Fibroblast of lung (primary cell): ENCODE data around the gene DNAH9. TPM values are rescaled to one million over a fixed set of nuclear protein-coding genes. Genes with fewer than 3 reads are reported as not detected.

Source experiments
- DNase-seq, 2 donors: peaks; one replicate each; pipeline versions ENCODE4 v3.0.0 to v3.0.0-alpha.2; 2010; ENCODE audit warnings: low read depth in 2 of 2
- H2AFZ ChIP-seq: 2 replicates; pipeline ENCODE4 v1.5.1; 2012; ENCODE audit warnings: low read length, control low read depth, inconsistent platforms
- H3K27ac ChIP-seq: 2 replicates; pipeline ENCODE4 v1.5.1; 2011; ENCODE audit warnings: low read length, control low read depth; ENCODE audit not compliant: insufficient read depth
- H3K27me3 ChIP-seq: 2 replicates; pipeline ENCODE4 v1.5.1; 2011; ENCODE audit warnings: mild to moderate bottlenecking, low read length; ENCODE audit not compliant: control insufficient read depth, insufficient read depth
- H3K36me3 ChIP-seq: 2 replicates; pipeline ENCODE4 v1.5.1; 2011; ENCODE audit warnings: low read length; ENCODE audit not compliant: control insufficient read depth, insufficient read depth
- H3K4me1 ChIP-seq: 2 replicates; pipeline ENCODE4 v1.5.1; 2011; ENCODE audit warnings: low read length; ENCODE audit not compliant: control insufficient read depth, insufficient read depth; ENCODE audit errors: extremely low read depth
- H3K4me2 ChIP-seq: 2 replicates; pipeline ENCODE4 v1.5.1; 2011; ENCODE audit warnings: low read length, control low read depth; ENCODE audit not compliant: insufficient read depth; ENCODE audit errors: extremely low read depth
- H3K4me3 ChIP-seq, 4 experiments: fragments of 200-600 bp in 1 of 4; sonication (generic) in 1 of 4; replicated peaks in 1 of 4; 2 replicates each; pipeline ENCODE4 v1.5.1; 2011 to 2016; ENCODE audit warnings: low read length in 4 of 4, low read depth in 3 of 4, mild to moderate bottlenecking in 3 of 4, control low read depth in 2 of 4, inconsistent platforms in 1 of 4, mixed read lengths in 1 of 4; ENCODE audit not compliant: insufficient read depth in 1 of 4; ENCODE audit errors: control extremely low read depth in 1 of 4
- H3K79me2 ChIP-seq: 2 replicates; pipeline ENCODE4 v1.5.1; 2012; ENCODE audit warnings: mild to moderate bottlenecking, low read length, inconsistent platforms; ENCODE audit not compliant: control insufficient read depth, insufficient read depth
- H3K9ac ChIP-seq: 2 replicates; pipeline ENCODE4 v1.5.1; 2011; ENCODE audit warnings: mild to moderate bottlenecking, low read length, control low read depth; ENCODE audit not compliant: insufficient read depth
- H3K9me3 ChIP-seq: 2 replicates; pipeline ENCODE4 v1.5.1; 2012; ENCODE audit warnings: low read depth, low read length; ENCODE audit not compliant: control insufficient read depth, insufficient read depth
- H4K20me1 ChIP-seq: 2 replicates; pipeline ENCODE4 v1.5.1; 2011; ENCODE audit warnings: low read length; ENCODE audit not compliant: control insufficient read depth, insufficient read depth; ENCODE audit errors: extremely low read depth
- EZH2 ChIP-seq: IDR thresholded peaks from 2 replicates; pipeline ENCODE4 v1.5.1; 2012; ENCODE audit warnings: low read length, control low read depth, mild to moderate bottlenecking; ENCODE audit errors: missing control alignments
- polyA plus RNA-seq, 2 donors: library from polyadenylated mRNA; depleted of rRNA in 1 of 2; stranded (reverse) in 1 of 2; unstranded in 1 of 2; fragments of >200 nt; gene quantifications; 2 replicates each; pipeline ENCODE4 v1.2.1, GENCODE V29; 2011 to 2012; ENCODE audit warnings: missing spikeins in 1 of 2
- total RNA-seq: library from RNA; depleted of rRNA; stranded (reverse); fragments of >200 nt; gene quantifications from 2 replicates; pipeline ENCODE4 v1.2.1, GENCODE V29; 2014
- TF ChIP-seq, protein P1 (sequence below), 2 donors: IDR thresholded peaks in 1 of 2; conservative IDR thresholded peaks in 1 of 2; 1 replicate in 1 of 2; 2 replicates in 1 of 2; pipeline ENCODE4 v1.5.1; 2011 to 2012; ENCODE audit warnings: low read length in 2 of 2, control low read depth in 1 of 2, inconsistent platforms in 1 of 2, low read depth in 1 of 2, mild to moderate bottlenecking in 1 of 2

Gene DNAH9
- total and polyA plus RNA-seq, 2 donors (not counting 1 experiment from before 2014, with no cell fraction given) = not detected

DNA sequence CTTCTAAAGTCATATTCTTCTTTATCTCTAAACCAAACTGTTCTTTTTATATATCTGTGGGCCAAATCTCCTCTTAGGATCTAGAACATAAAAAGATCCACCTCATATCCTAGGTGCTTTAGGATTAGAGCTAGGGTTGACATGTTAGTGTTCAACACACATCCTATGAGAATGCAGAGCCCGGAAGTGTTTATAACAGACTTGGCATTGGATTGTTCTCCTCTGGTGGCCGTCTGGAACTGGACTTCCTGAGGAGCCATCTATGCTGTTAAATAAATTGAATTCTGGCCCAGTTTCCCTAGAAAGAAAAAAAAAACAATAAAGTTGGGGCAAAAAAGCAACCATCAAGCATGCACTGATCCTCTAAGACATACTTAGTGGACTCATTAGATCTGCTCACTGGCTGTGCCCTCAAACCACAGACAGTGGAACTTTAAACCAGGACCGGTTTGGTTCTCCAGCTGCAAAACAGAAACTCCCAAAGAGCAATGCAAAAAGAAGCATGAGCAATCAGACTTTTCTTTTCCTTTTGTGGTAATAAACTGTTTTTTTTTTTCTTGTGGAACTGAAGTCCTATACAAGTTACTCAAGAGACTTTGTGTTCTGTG lies 216.5 kb downstream of the DNAH9 start:
- no peaks in the 10 kb centered on the region for H3K4me1 ChIP-seq
- no peak overlapping the region for H3K9ac ChIP-seq
- TF ChIP-seq EZH2 = no peak
- TF ChIP-seq, protein P1, sequence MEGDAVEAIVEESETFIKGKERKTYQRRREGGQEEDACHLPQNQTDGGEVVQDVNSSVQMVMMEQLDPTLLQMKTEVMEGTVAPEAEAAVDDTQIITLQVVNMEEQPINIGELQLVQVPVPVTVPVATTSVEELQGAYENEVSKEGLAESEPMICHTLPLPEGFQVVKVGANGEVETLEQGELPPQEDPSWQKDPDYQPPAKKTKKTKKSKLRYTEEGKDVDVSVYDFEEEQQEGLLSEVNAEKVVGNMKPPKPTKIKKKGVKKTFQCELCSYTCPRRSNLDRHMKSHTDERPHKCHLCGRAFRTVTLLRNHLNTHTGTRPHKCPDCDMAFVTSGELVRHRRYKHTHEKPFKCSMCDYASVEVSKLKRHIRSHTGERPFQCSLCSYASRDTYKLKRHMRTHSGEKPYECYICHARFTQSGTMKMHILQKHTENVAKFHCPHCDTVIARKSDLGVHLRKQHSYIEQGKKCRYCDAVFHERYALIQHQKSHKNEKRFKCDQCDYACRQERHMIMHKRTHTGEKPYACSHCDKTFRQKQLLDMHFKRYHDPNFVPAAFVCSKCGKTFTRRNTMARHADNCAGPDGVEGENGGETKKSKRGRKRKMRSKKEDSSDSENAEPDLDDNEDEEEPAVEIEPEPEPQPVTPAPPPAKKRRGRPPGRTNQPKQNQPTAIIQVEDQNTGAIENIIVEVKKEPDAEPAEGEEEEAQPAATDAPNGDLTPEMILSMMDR (conservative IDR thresholded peaks at IDR 0.05 in 1 of 2, IDR thresholded peaks at IDR 0.05 in 1 of 2; ENCODE audit: low read depth in 1 of 2, low read length in 2 of 2) = no peak
- no peaks in the 10 kb centered on the region for H3K27me3 ChIP-seq
- H3K9me3 ChIP-seq = no peaks in the 10 kb centered on the region
- H2AFZ ChIP-seq = no peak overlapping the region
- H3K36me3 ChIP-seq = no peaks in the 10 kb centered on the region
- no peak overlapping the region for H3K4me3 ChIP-seq
- no peak for DNase-seq
- H3K79me2 ChIP-seq = no peaks in the 10 kb centered on the region
- H3K4me2 ChIP-seq = no peak overlapping the region
- no peak overlapping the region for H3K27ac ChIP-seq
- H4K20me1 ChIP-seq = no peaks in the 10 kb centered on the region

GRCh38 chr17:11816409-11816808 lies 218.1 kb downstream of the DNAH9 start:
- Histone ChIP-seq H4K20me1 (no peaks in the 10 kb centered on the region), H3K4me1 (no peaks in the 10 kb centered on the region), H3K27ac (no peak overlapping the region), H3K36me3 (no peaks in the 10 kb centered on the region), H3K4me3 (no peak overlapping the region), H3K27me3 (no peaks in the 10 kb centered on the region), H3K9ac (no peak overlapping the region), H3K79me2 (no peaks in the 10 kb centered on the region), H3K9me3 (no peaks in the 10 kb centered on the region), H2AFZ (no peak overlapping the region), H3K4me2 (no peak overlapping the region)
- no peak for TF ChIP-seq EZH2
- TF ChIP-seq, protein P1 (conservative IDR thresholded peaks at IDR 0.05 in 1 of 2, IDR thresholded peaks at IDR 0.05 in 1 of 2; ENCODE audit: low read depth in 1 of 2, low read length in 2 of 2) = no peak
- DNase-seq = no peak

GRCh38 chr17:11823862-11824261 lies 225.6 kb downstream of the DNAH9 start:
- Histone ChIP-seq H3K27me3 (no peaks in the 10 kb centered on the region), H3K9me3 (no peaks in the 10 kb centered on the region), H3K4me3 (no peak overlapping the region), H3K27ac (no peak overlapping the region), H3K4me1 (no peaks in the 10 kb centered on the region), H4K20me1 (no peaks in the 10 kb centered on the region), H3K9ac (no peak overlapping the region), H3K36me3 (no peaks in the 10 kb centered on the region), H2AFZ (no peak overlapping the region), H3K4me2 (no peak overlapping the region), H3K79me2 (no peaks in the 10 kb centered on the region)
- no peak for DNase-seq
- no peak for TF ChIP-seq EZH2
- TF ChIP-seq, protein P1 (conservative IDR thresholded peaks at IDR 0.05 in 1 of 2, IDR thresholded peaks at IDR 0.05 in 1 of 2; ENCODE audit: low read depth in 1 of 2, low read length in 2 of 2) = no peak
